GM12874 (cell line): ENCODE data around the gene KRT17.

Experiments
- TF ChIP-seq, protein P1 (sequence below): IDR thresholded peaks from 2 replicates; pipeline ENCODE4 v1.5.1; 2011; ENCODE audit warnings: low read depth, mild to moderate bottlenecking, control low read depth, low read length, moderate library complexity; ENCODE audit not compliant: insufficient read depth

The KRT17 gene

GRCh38 chr17:41652461-41652970, 28.1 kb upstream of the KRT17 start:
- TF ChIP-seq, protein P1, sequence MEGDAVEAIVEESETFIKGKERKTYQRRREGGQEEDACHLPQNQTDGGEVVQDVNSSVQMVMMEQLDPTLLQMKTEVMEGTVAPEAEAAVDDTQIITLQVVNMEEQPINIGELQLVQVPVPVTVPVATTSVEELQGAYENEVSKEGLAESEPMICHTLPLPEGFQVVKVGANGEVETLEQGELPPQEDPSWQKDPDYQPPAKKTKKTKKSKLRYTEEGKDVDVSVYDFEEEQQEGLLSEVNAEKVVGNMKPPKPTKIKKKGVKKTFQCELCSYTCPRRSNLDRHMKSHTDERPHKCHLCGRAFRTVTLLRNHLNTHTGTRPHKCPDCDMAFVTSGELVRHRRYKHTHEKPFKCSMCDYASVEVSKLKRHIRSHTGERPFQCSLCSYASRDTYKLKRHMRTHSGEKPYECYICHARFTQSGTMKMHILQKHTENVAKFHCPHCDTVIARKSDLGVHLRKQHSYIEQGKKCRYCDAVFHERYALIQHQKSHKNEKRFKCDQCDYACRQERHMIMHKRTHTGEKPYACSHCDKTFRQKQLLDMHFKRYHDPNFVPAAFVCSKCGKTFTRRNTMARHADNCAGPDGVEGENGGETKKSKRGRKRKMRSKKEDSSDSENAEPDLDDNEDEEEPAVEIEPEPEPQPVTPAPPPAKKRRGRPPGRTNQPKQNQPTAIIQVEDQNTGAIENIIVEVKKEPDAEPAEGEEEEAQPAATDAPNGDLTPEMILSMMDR: no peak

GRCh38 chr17:41651625-41652460, 27.5 kb upstream of the KRT17 start:
- TF ChIP-seq, protein P1: no peak

DNA sequence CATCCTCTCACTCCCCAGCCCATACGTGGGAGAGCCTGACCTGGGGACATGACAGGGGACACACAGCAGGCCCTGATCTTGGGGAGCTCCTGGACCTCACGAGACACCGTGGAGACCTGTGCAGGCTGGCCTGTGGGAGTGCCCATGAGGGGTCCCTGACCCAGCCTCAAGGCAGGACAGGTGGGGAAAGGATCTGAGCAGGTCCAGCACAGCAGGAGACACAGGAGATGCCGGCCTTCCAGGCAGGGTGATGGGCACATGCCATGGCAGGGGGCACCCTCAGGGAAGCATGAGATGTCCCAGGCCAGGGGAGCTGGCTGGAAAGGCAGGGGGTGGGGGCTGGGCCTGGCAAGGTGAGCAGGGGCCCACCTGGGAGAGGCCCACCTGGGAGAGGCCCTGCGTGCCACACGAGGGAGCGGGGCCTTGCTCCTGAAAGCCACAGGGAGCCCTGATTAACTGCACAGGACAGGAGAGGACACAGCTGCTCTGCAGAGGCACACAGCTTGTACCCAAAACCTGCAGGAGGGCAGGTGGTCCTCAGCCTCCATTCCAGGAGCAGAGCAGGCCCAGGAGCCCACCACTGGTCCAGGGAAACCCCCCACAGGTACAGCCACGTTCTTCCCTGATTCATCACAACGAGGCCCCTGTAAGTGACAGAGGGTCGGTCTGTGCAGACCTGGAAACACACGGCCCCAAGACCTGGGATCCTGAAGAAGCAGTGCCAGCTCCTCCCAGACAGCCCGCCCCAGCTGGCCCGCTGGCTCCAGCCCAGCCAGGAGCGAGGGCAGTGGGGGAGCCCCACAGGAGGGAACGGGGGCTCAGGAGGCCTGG, 26.6 kb upstream of the KRT17 start:
- TF ChIP-seq, protein P1: no peak

GRCh38 chr17:41649923-41650519, 25.6 kb upstream of the KRT17 start:
- TF ChIP-seq, protein P1: no peak

DNA sequence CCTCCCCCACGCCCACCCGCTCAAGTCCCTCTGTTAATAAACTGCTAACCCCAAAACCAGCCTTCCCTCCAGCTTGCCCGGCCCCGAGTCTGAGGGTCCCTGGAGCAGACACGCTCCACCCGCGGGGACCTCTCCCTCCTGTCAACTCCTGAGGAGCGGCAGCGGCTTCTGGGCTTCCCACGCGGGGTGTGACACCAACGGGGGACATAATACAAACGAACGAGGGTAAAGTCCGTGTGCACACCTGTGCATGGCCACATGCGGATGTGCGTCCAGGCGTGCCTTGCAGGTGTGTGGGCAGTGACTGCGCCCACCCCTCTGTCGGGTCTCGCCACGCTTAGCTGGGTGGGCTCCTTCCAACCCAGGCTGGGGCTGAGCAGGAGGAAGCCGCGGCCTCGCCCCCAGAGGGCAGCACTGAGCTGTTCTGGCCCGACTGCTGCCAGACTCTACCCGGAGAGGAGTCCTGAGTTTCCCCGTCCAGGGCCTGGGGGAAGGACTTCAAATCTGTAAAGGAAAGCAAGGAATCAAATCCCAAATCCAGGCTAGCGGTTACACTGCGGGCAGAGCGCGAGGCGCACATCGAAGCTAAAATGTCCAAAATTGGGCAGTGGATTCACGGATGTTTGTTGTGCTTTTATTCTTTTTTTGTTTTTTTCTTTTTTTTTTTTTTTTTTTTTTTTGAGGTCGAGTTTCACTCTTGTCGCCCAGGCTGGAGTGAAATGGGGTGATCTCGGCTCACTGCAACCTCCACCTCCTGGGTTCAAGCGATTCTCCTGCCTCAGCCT, 24.2 kb upstream of the KRT17 start:
- TF ChIP-seq, protein P1: peak; percentile 97

DNA sequence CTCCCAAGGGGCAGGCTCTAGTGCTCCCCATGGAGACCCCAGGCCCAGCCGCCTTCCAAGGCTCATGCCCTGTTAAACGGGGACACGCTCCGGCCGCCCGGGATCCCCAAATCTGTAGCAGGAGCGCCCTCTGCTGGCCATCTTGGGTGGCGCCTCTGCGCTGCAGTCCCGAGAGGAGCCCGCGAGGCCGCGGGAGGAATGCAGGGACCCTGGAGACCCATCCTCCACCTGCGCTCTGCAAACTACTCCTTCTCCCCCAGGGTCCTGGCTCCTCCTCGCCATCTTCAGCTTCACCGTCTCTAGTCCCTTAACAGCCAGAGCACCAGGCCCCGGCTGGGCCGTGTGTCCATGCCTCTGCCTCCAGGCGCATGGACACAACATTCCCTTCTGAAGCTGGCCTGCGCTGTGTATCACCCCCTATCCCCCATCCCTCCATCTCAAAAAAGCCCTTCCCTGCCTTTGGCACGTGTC, 23.6 kb upstream of the KRT17 start:
- TF ChIP-seq, protein P1: peak; percentile 96
